Subcutaneous adipose tissue (tissue), 4 donors: Measurements from ENCODE around the gene CPVL. TPM values are rescaled to one million over a fixed set of nuclear protein-coding genes. Genes with fewer than 3 reads are reported as not detected.

Experiments
- total RNA-seq, 4 donors: library from RNA; depleted of rRNA; stranded (reverse); fragments of >200 nt; gene quantifications; one replicate each; pipeline ENCODE4 v1.1.0, GENCODE V29; 2016
- TF ChIP-seq, protein P1 (sequence below): fragments of 450-650 bp; IDR thresholded peaks from one replicate; pipeline ENCODE4 v1.5.1; 2016; ENCODE audit warnings: low read depth, mild to moderate bottlenecking, control low read depth, antibody characterized with exemption, moderate library complexity

The CPVL gene
- total RNA-seq, 4 donors from 2014 or later, result 13.0 to 105 (median 36.5) TPM

DNA sequence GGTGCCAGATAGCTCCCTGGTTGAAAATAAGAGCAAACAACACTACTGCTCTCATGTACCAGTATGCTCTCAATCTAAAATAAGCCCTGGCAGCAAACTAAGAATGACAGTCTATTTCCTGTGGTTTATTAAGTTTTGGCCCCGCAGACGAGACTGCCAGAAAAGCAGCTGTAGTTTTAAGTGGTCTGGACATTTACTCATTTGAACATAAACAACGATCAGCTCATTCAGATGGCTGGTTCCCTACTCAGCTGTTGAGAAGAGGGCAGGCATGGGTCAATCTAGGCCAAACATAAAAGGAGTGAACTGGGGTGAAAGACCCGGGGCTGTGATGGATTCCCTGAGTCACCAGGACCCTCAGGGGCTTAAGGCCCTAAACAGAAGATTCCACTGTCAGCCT, 192.7 kb downstream of the CPVL start:
- TF ChIP-seq, protein P1, sequence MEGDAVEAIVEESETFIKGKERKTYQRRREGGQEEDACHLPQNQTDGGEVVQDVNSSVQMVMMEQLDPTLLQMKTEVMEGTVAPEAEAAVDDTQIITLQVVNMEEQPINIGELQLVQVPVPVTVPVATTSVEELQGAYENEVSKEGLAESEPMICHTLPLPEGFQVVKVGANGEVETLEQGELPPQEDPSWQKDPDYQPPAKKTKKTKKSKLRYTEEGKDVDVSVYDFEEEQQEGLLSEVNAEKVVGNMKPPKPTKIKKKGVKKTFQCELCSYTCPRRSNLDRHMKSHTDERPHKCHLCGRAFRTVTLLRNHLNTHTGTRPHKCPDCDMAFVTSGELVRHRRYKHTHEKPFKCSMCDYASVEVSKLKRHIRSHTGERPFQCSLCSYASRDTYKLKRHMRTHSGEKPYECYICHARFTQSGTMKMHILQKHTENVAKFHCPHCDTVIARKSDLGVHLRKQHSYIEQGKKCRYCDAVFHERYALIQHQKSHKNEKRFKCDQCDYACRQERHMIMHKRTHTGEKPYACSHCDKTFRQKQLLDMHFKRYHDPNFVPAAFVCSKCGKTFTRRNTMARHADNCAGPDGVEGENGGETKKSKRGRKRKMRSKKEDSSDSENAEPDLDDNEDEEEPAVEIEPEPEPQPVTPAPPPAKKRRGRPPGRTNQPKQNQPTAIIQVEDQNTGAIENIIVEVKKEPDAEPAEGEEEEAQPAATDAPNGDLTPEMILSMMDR, result no peak

Other genes starting within 250 kb of the CPVL start
- gene TRIL, start 188.2 kb downstream of the CPVL start, total RNA-seq, result 1 to 10 TPM in 2 of 4 donors, under 1 TPM in 2; 0.65 to 2.8 (median 0.89) TPM
- 10 to 100 TPM in 3 of 4 donors, 1 to 10 TPM in 1; 10.0 to 19.4 (median 13.8) TPM for gene CHN2, start 48.2 kb upstream of the CPVL start, total RNA-seq